Large intestine (tissue), 3 donors: Measurements from ENCODE around the gene TMPRSS6. TPM values are rescaled to one million over a fixed set of nuclear protein-coding genes. Genes with fewer than 3 reads are reported as not detected.
A peak's percentile ranks its signal among the peaks of the same experiment; 100 is the strongest.

Source experiments
- DNase-seq, 2 donors: peaks; one replicate each; pipeline versions ENCODE4 v3.0.0 to v3.0.0-alpha.2; 2013
- H3K27ac ChIP-seq: one replicate; pipeline ENCODE4 v1.5.1; 2013; ENCODE audit warnings: low read length
- H3K27me3 ChIP-seq: 2 replicates; pipeline ENCODE4 v1.6.1; 2013; ENCODE audit warnings: low read length; ENCODE audit not compliant: control insufficient read depth, insufficient read depth
- H3K36me3 ChIP-seq: 2 replicates; pipeline ENCODE4 v1.6.1; 2013; ENCODE audit warnings: low read length; ENCODE audit not compliant: control insufficient read depth, insufficient read depth
- H3K4me1 ChIP-seq: one replicate; pipeline ENCODE4 v1.6.1; 2013; ENCODE audit warnings: low read length; ENCODE audit not compliant: control insufficient read depth, insufficient read depth
- H3K4me3 ChIP-seq: one replicate; pipeline ENCODE4 v1.5.1; 2013; ENCODE audit warnings: low read length
- H3K9me3 ChIP-seq: one replicate; pipeline ENCODE4 v1.6.1; 2013; ENCODE audit warnings: mild to moderate bottlenecking, low read depth, low read length, moderate library complexity; ENCODE audit not compliant: control insufficient read depth
- WGBS: methylation state at CpG from one replicate; pipeline ENCODE4 v1.1.5; 2013; ENCODE audit warnings: low lambda C conversion rate; ENCODE audit not compliant: insufficient coverage; 5-methylcytosine and 5-hydroxymethylcytosine counted together
- polyA plus RNA-seq: library from polyadenylated mRNA; unstranded; fragments of 120-200 nt; gene quantifications from one replicate; pipeline ENCODE4 v1.2.1, GENCODE V29; 2013

Gene TMPRSS6
- polyA plus RNA-seq, 1 donor = 3.8 TPM

DNA sequence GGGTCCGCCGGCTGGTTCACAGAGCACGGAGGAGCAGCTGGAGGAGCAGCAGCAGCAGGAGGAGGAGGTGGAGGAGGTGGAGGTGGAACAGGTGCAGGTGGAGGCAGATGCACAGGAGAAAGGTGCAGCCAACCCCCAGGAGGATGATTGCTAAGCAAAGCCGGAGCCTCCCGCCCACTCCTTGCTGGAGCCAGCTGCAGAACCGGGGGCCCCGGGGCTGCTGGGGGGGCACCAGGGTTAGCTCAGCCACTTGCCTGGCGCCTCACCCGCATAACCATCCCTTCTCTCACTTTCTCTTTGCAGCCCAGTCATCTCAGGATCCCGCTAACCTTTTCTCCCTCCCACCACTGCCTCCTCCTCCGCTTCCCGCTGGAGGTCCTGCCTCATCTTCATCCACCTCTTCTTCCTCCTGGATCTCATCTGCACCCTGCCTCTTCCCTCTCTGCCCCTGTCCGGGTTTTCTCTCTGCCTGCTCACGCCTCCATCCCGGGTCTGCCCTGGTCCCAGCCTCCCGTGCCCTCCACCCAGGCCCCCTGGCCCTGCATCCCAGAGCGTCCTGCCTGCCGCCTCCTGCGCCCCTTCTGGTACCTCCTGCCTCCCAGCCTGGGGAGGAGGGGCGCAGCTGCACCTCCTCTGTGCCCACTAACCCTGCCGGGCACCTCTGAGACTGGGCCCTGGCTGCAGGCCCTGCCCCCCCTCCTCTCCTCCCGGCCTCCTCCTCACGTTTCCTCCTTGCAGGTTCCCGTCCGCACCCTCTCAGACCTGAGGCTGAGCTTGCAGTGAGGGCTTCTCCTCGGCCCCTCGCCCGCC lies 48.5 kb downstream of the TMPRSS6 start:
- Histone ChIP-seq H3K36me3 (peaks cover 24% of the 10 kb centered on the region), H3K9me3 (no peaks in the 10 kb centered on the region), H3K27ac (no peak overlapping the region), H3K4me1 (peaks cover 49% of the 10 kb centered on the region), H3K27me3 (no peaks in the 10 kb centered on the region), H3K4me3 (no peak overlapping the region)
- 87% methylated on average over 3 of the region's 28 CpGs for WGBS
- DNase-seq = peak in 1 of 2 donors; percentile 56

DNA sequence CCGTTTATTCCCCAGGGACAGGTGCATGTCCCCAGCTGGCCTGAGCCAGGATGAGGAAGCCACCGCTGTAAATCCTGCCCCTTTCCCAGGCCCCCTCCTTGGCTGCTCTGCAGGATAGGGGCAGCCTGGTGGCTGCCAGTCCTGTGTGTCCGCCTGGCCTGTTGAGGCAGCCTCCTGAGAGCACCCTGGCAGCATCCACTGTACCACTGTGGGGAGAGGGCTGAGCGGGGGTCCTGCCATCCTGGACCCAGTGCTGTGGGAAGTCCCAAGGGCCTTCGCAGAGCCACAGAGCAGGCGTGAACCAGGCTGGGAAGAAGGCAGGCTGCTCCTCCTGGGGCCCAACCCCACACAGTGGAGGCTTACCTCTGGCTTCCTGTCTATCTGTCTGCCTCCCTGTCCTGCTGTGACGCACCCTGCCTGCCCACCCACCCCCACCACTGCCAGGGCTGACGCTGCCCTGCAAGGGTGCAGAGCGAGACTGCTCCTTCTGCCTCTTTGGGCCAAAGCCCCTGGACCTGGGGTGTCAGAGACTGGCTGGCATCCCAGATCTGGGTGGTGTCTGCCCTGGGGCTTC lies 49.5 kb downstream of the TMPRSS6 start:
- no peaks in the 10 kb centered on the region for H3K27me3 ChIP-seq
- H3K4me3 ChIP-seq = no peak overlapping the region
- H3K36me3 ChIP-seq = peaks cover 30% of the 10 kb centered on the region
- DNase-seq = no peak
- no peak overlapping the region for H3K27ac ChIP-seq
- WGBS = no CpG with 5 or more reads among the region's 9 CpGs
- no peaks in the 10 kb centered on the region for H3K9me3 ChIP-seq
- H3K4me1 ChIP-seq = peaks cover 42% of the 10 kb centered on the region

DNA sequence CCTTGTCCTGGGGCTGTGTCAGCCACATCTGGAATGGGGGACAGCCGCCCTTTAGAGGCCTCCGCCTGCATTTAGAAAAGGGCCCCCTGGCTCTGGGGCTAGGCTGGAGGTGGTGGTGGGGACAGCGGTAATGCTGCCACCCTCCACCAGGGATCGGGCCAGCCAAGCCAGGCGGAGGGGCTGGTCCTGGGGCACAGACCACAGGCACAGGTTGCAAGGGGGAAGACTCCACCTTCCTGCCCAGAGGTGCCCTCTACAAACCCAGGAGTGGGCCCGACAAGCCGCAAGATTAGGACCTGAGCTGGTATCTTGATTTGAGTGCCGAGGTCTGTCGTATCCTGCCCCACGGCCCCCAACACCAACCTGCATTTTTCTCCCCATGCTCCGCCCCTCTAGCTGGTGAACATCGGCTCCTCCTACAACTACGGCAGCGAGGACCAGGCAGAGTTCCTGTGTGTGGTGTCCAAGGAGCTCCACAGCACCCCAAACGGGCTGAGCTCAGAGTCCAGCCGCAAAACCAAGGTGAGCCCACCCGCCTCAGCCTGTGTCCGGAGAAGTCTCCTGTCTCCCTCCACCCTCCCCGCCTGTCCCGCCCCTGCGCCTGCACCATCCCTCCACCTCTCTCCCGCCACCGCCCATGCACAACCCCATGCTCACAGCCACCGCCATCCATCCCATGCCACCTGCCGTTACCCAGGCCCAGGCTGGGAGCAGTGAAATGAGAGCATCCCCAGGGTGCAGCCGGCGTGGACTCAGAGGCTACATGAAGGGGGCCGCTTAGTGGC lies 50.4 kb downstream of the TMPRSS6 start:
- Histone ChIP-seq H3K9me3 (no peaks in the 10 kb centered on the region), H3K4me1 (peaks cover 41% of the 10 kb centered on the region), H3K36me3 (peaks cover 30% of the 10 kb centered on the region), H3K4me3 (no peak overlapping the region), H3K27ac (no peak overlapping the region), H3K27me3 (no peaks in the 10 kb centered on the region)
- no CpG with 5 or more reads among the region's 28 CpGs for WGBS
- no peak for DNase-seq

DNA sequence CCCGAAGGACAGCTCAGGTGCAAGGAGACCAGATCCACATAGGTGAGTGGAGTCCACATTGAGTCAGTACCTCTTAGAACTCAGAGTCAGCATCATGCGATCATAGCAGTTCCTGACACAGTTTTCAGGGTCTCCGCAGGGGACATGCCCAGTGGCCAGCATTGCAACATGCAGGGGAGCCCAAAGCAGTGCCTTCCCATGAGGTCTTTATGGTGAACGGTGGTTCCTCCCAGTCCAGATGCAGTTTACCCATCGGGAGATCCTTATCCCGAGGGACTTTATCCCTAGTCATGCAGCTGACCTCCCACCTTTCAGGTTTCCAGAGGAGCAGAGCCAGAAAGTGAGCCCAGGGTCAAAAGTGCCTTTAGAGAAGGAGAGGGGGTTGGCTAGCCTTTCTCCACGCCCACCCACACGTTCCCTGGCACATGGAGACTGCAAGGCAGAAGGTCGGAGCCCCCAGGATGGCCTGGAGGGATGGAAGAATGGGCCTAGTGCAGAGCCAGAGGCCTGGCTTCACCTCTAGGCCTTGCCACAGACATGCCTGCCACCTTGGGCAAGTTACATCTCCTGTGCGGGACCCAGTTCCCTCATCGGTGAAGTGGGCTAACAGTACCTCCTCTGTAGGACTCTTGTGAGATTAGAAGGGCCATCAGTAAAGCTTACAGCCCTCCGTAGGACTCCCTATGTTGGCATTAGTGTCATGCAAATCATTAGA lies 51.6 kb downstream of the TMPRSS6 start:
- WGBS = no CpG with 5 or more reads among the region's 12 CpGs
- Histone ChIP-seq H3K36me3 (peaks cover 30% of the 10 kb centered on the region), H3K27me3 (no peaks in the 10 kb centered on the region), H3K4me3 (no peak overlapping the region), H3K9me3 (no peaks in the 10 kb centered on the region), H3K27ac (no peak overlapping the region), H3K4me1 (peaks cover 41% of the 10 kb centered on the region)
- DNase-seq = no peak

- no peak overlapping the region for H3K4me3 ChIP-seq
- no peaks in the 10 kb centered on the region for H3K27me3 ChIP-seq
- no peak for DNase-seq
- no peak overlapping the region for H3K27ac ChIP-seq
- no peaks in the 10 kb centered on the region for H3K9me3 ChIP-seq
- H3K36me3 ChIP-seq = peaks cover 30% of the 10 kb centered on the region
- H3K4me1 ChIP-seq = peaks cover 38% of the 10 kb centered on the region
- no CpG with 5 or more reads among the region's 9 CpGs for WGBS
Observed at GRCh38 chr22:37057226-37057625, 52.3 kb downstream of the TMPRSS6 start.

- peaks cover 30% of the 10 kb centered on the region for H3K36me3 ChIP-seq
Observed at GRCh38 chr22:37056246-37056645, 53.3 kb downstream of the TMPRSS6 start.

DNA sequence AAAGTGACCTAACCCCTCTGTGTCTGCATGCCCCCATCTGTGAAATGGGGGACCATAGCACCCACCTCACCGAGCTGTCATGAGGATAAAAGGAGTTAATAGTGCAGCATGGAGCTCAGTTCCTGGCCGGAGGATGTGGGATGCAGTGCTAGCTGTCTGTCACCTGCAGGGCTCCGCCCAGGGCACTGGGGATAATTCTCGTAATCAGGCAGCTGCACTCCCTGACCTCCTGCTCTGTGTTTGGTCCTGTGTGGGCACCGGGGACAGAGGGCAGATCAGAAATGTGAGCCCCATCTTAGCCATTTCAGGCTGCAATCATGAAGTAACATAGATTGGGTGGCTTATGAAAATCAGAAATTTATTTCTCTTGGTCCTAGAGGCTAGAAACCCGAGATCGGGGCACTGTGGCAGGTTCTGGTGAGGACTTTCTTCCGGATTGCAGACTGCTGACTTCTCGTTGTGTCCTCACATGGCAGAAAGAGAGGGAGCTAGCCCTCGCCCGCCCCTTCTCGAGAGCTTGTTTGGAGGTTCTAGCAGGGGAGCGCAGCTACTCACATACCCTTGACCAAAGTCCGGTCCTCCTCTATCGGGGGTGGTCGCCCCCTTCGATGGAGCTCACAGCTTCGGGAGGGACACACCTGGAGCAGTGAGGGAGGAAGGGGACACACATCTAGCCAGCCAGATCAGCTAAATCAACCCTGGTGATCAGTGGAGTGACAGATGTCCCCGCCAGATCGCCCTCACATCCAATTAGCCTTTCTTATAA lies 54.7 kb downstream of the TMPRSS6 start:
- Histone ChIP-seq H3K36me3 (peaks cover 30% of the 10 kb centered on the region), H3K4me1 (peaks cover 21% of the 10 kb centered on the region), H3K27me3 (no peaks in the 10 kb centered on the region), H3K4me3 (no peak overlapping the region), H3K9me3 (no peaks in the 10 kb centered on the region), H3K27ac (no peak overlapping the region)
- WGBS = no CpG with 5 or more reads among the region's 20 CpGs
- peak in 1 of 2 donors; percentile 62 for DNase-seq

More at GRCh38 chr22:37056246-37056645, 53.3 kb downstream of the TMPRSS6 start:
- Histone ChIP-seq H3K4me1 (peaks cover 32% of the 10 kb centered on the region), H3K9me3 (no peaks in the 10 kb centered on the region), H3K27ac (no peak overlapping the region), H3K27me3 (no peaks in the 10 kb centered on the region), H3K4me3 (no peak overlapping the region)
- DNase-seq = no peak
- no CpG with 5 or more reads among the region's 13 CpGs for WGBS

GRCh38 chr22:37054056-37054395 lies 55.5 kb downstream of the TMPRSS6 start:
- no peaks in the 10 kb centered on the region for H3K27me3 ChIP-seq
- H3K4me3 ChIP-seq = no peak overlapping the region
- peaks cover 21% of the 10 kb centered on the region for H3K4me1 ChIP-seq
- H3K27ac ChIP-seq = no peak overlapping the region
- no CpG with 5 or more reads among the region's 8 CpGs for WGBS
- no peaks in the 10 kb centered on the region for H3K9me3 ChIP-seq
- peak in 1 of 2 donors; percentile 59 for DNase-seq
- H3K36me3 ChIP-seq = peaks cover 25% of the 10 kb centered on the region

GRCh38 chr22:37053310-37054055 lies 56.0 kb downstream of the TMPRSS6 start:
- H3K4me1 ChIP-seq = peaks cover 21% of the 10 kb centered on the region
- peaks cover 22% of the 10 kb centered on the region for H3K36me3 ChIP-seq
- H3K4me3 ChIP-seq = no peak overlapping the region
- no CpG with 5 or more reads among the region's 16 CpGs for WGBS
- no peak for DNase-seq
- H3K9me3 ChIP-seq = no peaks in the 10 kb centered on the region
- no peaks in the 10 kb centered on the region for H3K27me3 ChIP-seq
- H3K27ac ChIP-seq = no peak overlapping the region
